Measurements from ENCODE around the gene ZNF778. TPM values are rescaled to one million over a fixed set of nuclear protein-coding genes. Genes with fewer than 3 reads are reported as not detected.

Gene ZNF778
- total RNA-seq, 1 donor from 2014 or later: 21.5 TPM

- no peaks in the 10 kb centered on the region for H4K20me1 ChIP-seq (ENCODE audit: low read depth)
- H3K27me3 ChIP-seq: no peaks in the 10 kb centered on the region
- no peaks in the 10 kb centered on the region for H3K36me3 ChIP-seq
- H3F3A ChIP-seq (ENCODE audit: low read depth): peaks cover 18% of the 10 kb centered on the region
- Mint-ChIP-seq H3K4me3 (no peak overlapping the region), H3K27me3 (ENCODE audit: insufficient read depth, low read depth) (peaks cover 4% of the 10 kb centered on the region), H3K36me3 (peaks cover 21% of the 10 kb centered on the region), H3K27ac (no peak overlapping the region), H3K4me1 (peaks cover 7% of the 10 kb centered on the region), H3K9me3 (no peaks in the 10 kb centered on the region)
- H3K4me2 ChIP-seq: no peak overlapping the region
- no peak overlapping the region for H2AFZ ChIP-seq (replicated peaks)
- DNase-seq (ENCODE audit: low spot score): no peak
- no peak overlapping the region for H3K27ac ChIP-seq
- H3K9ac ChIP-seq: no peak overlapping the region
- no peaks in the 10 kb centered on the region for H3K9me3 ChIP-seq (ENCODE audit: low read depth)
- TF ChIP-seq CTCF (IDR thresholded peaks at IDR 0.05) (no peak), EZH2phosphoT487 (IDR thresholded peaks at IDR 0.05) (no peak), EZH2 (IDR thresholded peaks at IDR 0.05) (no peak)
- no peak overlapping the region for H3K4me3 ChIP-seq
- H3K4me1 ChIP-seq: no peaks in the 10 kb centered on the region
- H3K79me2 ChIP-seq (ENCODE audit: low read depth): no peaks in the 10 kb centered on the region
These were observed 20.2 kb downstream of the ZNF778 start for GRCh38 chr16:89237733-89238132.

DNA sequence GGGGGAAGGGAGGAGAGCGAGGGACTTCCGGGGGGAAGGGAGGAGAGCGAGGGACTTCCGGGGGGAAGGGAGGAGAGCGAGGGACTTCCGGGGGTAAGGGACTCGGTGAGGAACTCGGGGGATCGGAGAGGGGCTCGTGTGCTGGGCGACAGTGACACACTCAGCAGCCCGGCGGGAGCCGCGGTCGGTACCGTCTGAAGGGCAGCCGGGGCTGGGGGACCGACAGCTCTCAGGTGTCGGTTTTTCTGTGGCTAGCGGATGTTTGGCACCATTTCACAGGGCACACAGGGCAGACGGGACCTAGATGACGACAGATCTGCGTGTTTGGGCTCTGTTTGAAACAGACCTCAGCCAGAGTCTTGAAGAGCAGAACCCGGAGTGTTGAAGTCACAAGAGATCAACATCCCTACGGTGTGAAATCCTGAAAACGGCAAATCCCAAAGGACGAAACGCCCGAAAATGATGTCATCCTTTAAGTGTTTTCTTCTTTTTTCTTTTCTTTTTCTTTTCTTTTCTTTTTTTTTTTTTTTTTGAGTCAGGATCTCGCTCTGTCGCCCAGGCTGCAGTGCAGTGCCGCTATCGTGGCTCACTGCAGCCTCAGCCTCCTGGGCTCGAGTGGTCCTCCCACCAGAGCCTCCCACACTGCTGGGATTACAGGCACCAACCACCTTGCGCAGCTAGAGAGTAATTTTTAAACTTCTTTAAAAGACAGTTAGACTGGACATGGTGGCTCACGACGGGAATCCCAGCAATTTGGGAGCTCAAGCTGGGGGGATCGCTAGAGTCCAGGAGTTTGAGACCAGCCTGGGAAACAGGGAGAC is 23.9 kb downstream of the ZNF778 start:
- H4K20me1 ChIP-seq (ENCODE audit: low read depth): no peaks in the 10 kb centered on the region
- no peak for TF ChIP-seq EZH2 (IDR thresholded peaks at IDR 0.05)
- no peak for TF ChIP-seq EZH2phosphoT487 (IDR thresholded peaks at IDR 0.05)
- TF ChIP-seq CTCF (IDR thresholded peaks at IDR 0.05): no peak
- no peaks in the 10 kb centered on the region for H3K79me2 ChIP-seq (ENCODE audit: low read depth)
- H3F3A ChIP-seq (ENCODE audit: low read depth): peaks cover 22% of the 10 kb centered on the region
- H3K27me3 Mint-ChIP-seq (ENCODE audit: insufficient read depth, low read depth): peaks cover 6% of the 10 kb centered on the region
- H3K9me3 Mint-ChIP-seq: no peaks in the 10 kb centered on the region
- H2AFZ ChIP-seq (replicated peaks): peak overlapping the region; percentile 58
- H3K36me3 Mint-ChIP-seq: peaks cover 3% of the 10 kb centered on the region
- H3K27me3 ChIP-seq: peaks cover 13% of the 10 kb centered on the region
- peak overlapping the region; percentile 86 for H3K27ac Mint-ChIP-seq
- H3K4me3 Mint-ChIP-seq: peak overlapping the region; percentile 96
- H3K9ac ChIP-seq: peak overlapping the region; percentile 81
- H3K4me1 ChIP-seq: no peaks in the 10 kb centered on the region
- no peaks in the 10 kb centered on the region for H3K36me3 ChIP-seq
- peak; percentile 90 for DNase-seq (ENCODE audit: low spot score)
- peak overlapping the region; percentile 90 for H3K4me3 ChIP-seq
- H3K4me1 Mint-ChIP-seq: peaks cover 10% of the 10 kb centered on the region
- peak overlapping the region; percentile 99 for H3K4me2 ChIP-seq
- H3K27ac ChIP-seq: peak overlapping the region; percentile 78
- H3K9me3 ChIP-seq (ENCODE audit: low read depth): no peaks in the 10 kb centered on the region

- Histone ChIP-seq H3K4me1 (no peaks in the 10 kb centered on the region), H2AFZ (replicated peaks) (no peak overlapping the region), H3K4me3 (no peak overlapping the region), H3K9ac (no peak overlapping the region), H3K79me2 (ENCODE audit: low read depth) (no peaks in the 10 kb centered on the region), H3K27me3 (peaks cover 24% of the 10 kb centered on the region), H3K4me2 (no peak overlapping the region), H3F3A (ENCODE audit: low read depth) (peaks cover 27% of the 10 kb centered on the region), H3K36me3 (no peaks in the 10 kb centered on the region), H4K20me1 (ENCODE audit: low read depth) (no peaks in the 10 kb centered on the region), H3K27ac (no peak overlapping the region), H3K9me3 (ENCODE audit: low read depth) (no peaks in the 10 kb centered on the region)
- H3K27ac Mint-ChIP-seq: no peak overlapping the region
- peaks cover 13% of the 10 kb centered on the region for H3K4me1 Mint-ChIP-seq
- H3K36me3 Mint-ChIP-seq: peaks cover 3% of the 10 kb centered on the region
- DNase-seq (ENCODE audit: low spot score): no peak
- no peak for TF ChIP-seq EZH2phosphoT487 (IDR thresholded peaks at IDR 0.05)
- TF ChIP-seq EZH2 (IDR thresholded peaks at IDR 0.05): no peak
- TF ChIP-seq CTCF (IDR thresholded peaks at IDR 0.05): no peak
- H3K9me3 Mint-ChIP-seq: no peaks in the 10 kb centered on the region
- peaks cover 3% of the 10 kb centered on the region for H3K27me3 Mint-ChIP-seq (ENCODE audit: insufficient read depth, low read depth)
- H3K4me3 Mint-ChIP-seq: peak overlapping the region; percentile 50
These were observed 25.3 kb downstream of the ZNF778 start for GRCh38 chr16:89242795-89243200.

Data from neural progenitor cell (in vitro differentiated cells).